ENCODE measurements around the gene C12orf43.

Gene C12orf43

DNA sequence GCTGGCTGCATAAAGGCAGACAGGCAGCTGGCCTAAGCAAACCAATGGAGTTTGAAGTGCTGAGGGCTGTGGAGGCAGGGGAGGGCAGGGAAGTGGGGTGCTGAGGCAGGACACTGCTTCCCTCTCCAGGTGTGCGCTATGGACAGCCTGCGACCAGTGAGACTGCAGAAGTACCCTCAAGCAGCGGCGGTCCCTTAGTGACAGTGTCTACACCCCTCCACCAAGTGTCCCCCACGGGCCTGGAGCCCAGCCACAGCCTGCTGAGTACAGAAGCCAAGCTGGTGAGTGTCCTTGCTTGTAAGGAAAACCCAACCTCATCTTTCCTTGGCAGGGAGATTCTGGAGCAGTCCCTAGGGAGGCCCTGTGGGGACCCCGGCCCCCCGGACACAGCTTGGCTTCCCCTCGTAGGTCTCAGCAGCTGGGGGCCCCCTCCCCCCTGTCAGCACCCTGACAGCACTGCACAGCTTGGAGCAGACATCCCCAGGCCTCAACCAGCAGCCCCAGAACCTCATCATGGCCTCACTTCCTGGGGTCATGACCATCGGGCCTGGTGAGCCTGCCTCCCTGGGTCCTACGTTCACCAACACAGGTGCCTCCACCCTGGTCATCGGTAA is 20.0 kb downstream of the C12orf43 start:
- no peak for ATAC-seq
- TF ChIP-seq, protein P1, sequence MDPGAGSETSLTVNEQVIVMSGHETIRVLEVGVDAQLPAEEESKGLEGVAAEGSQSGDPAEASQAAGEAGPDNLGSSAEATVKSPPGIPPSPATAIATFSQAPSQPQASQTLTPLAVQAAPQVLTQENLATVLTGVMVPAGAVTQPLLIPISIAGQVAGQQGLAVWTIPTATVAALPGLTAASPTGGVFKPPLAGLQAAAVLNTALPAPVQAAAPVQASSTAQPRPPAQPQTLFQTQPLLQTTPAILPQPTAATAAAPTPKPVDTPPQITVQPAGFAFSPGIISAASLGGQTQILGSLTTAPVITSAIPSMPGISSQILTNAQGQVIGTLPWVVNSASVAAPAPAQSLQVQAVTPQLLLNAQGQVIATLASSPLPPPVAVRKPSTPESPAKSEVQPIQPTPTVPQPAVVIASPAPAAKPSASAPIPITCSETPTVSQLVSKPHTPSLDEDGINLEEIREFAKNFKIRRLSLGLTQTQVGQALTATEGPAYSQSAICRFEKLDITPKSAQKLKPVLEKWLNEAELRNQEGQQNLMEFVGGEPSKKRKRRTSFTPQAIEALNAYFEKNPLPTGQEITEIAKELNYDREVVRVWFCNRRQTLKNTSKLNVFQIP (CRISPR knock-in tag; IDR thresholded peaks at IDR 0.05; ENCODE audit: borderline replicate concordance, low read depth): no peak
- no peak for TF ChIP-seq CSRNP3 (CRISPR knock-in tag; IDR thresholded peaks at IDR 0.05)
- no peak for TF ChIP-seq TCF4 (CRISPR knock-in tag; IDR thresholded peaks at IDR 0.05; ENCODE audit: borderline replicate concordance)
- TF ChIP-seq ISL1 (CRISPR knock-in tag; IDR thresholded peaks at IDR 0.05): no peak
- no peak for TF ChIP-seq ZC3H10 (CRISPR knock-in tag; IDR thresholded peaks at IDR 0.05)
- TF ChIP-seq SNAI2 (CRISPR knock-in tag; IDR thresholded peaks at IDR 0.05): no peak
- no peak for TF ChIP-seq ZFP30 (CRISPR knock-in tag; IDR thresholded peaks at IDR 0.05)
- TF ChIP-seq ZNF8 (CRISPR knock-in tag; IDR thresholded peaks at IDR 0.05): no peak
- no peak for TF ChIP-seq GLIS3 (CRISPR knock-in tag; IDR thresholded peaks at IDR 0.05)
- no peak for TF ChIP-seq ZNF565 (CRISPR knock-in tag; conservative IDR thresholded peaks at IDR 0.05; ENCODE audit: low read depth)
- TF ChIP-seq ESRRG (CRISPR knock-in tag; IDR thresholded peaks at IDR 0.05): no peak
- TF ChIP-seq PPARA (CRISPR knock-in tag; IDR thresholded peaks at IDR 0.05; ENCODE audit: borderline replicate concordance): no peak

DNA sequence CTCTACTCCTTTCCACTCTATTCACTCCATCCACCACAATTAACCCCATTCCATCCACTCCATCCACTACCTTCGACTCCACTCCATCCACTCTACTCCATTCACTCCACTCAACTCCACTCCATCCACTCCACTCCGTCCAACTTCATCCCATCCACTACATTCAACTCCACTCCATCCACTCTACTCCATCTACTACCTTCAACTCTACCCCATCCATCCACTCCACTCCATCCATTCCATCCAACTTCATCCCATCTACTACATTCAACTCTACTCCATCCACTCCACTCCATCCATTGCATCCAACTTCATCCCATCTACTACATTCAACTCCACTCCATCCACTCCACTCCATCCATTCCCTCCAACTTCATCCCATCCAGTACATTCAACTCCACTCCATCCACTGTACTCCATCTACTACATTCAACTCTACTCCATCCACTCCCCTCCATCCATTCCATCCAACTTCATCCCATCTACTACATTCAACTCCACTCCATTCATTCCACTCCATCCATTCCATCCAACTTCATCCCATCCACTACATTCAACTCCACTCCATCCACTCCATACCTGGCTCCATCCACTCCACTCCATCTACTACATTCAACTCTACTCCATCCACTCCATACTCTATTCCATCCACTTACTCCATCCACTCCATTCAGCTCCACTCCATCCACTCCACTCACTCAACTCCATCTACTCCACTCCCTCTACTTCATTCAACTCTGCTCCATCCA is 21.5 kb downstream of the C12orf43 start:
- TF ChIP-seq ZFP30 (CRISPR knock-in tag; IDR thresholded peaks at IDR 0.05) (no peak), OSR1 (CRISPR knock-in tag; IDR thresholded peaks at IDR 0.05) (no peak), ZNF8 (CRISPR knock-in tag; IDR thresholded peaks at IDR 0.05) (no peak), ZFP3 (CRISPR knock-in tag; IDR thresholded peaks at IDR 0.05) (no peak), ZC3H10 (CRISPR knock-in tag; IDR thresholded peaks at IDR 0.05) (no peak), PPARA (CRISPR knock-in tag; IDR thresholded peaks at IDR 0.05; ENCODE audit: borderline replicate concordance) (no peak), RARB (CRISPR knock-in tag; IDR thresholded peaks at IDR 0.05) (no peak), TOX (CRISPR knock-in tag; IDR thresholded peaks at IDR 0.05; ENCODE audit: borderline replicate concordance) (no peak), ZNF565 (CRISPR knock-in tag; conservative IDR thresholded peaks at IDR 0.05; ENCODE audit: low read depth) (no peak), CSRNP3 (CRISPR knock-in tag; IDR thresholded peaks at IDR 0.05) (no peak), TCF4 (CRISPR knock-in tag; IDR thresholded peaks at IDR 0.05; ENCODE audit: borderline replicate concordance) (no peak), ARNTL (CRISPR knock-in tag; IDR thresholded peaks at IDR 0.05; ENCODE audit: borderline replicate concordance, low read depth) (no peak), TSHZ2 (CRISPR knock-in tag; IDR thresholded peaks at IDR 0.05) (no peak), CREB5 (CRISPR knock-in tag; IDR thresholded peaks at IDR 0.05; ENCODE audit: low read depth) (no peak), ESRRG (CRISPR knock-in tag; IDR thresholded peaks at IDR 0.05) (no peak), SNAI2 (CRISPR knock-in tag; IDR thresholded peaks at IDR 0.05) (no peak), CSDC2 (CRISPR knock-in tag; IDR thresholded peaks at IDR 0.05) (no peak)
- TF ChIP-seq, protein P2, sequence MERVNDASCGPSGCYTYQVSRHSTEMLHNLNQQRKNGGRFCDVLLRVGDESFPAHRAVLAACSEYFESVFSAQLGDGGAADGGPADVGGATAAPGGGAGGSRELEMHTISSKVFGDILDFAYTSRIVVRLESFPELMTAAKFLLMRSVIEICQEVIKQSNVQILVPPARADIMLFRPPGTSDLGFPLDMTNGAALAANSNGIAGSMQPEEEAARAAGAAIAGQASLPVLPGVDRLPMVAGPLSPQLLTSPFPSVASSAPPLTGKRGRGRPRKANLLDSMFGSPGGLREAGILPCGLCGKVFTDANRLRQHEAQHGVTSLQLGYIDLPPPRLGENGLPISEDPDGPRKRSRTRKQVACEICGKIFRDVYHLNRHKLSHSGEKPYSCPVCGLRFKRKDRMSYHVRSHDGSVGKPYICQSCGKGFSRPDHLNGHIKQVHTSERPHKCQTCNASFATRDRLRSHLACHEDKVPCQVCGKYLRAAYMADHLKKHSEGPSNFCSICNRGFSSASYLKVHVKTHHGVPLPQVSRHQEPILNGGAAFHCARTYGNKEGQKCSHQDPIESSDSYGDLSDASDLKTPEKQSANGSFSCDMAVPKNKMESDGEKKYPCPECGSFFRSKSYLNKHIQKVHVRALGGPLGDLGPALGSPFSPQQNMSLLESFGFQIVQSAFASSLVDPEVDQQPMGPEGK (CRISPR knock-in tag; IDR thresholded peaks at IDR 0.05; ENCODE audit: borderline replicate concordance): no peak
- TF ChIP-seq, protein P1 (CRISPR knock-in tag; IDR thresholded peaks at IDR 0.05; ENCODE audit: borderline replicate concordance, low read depth): no peak
- no peak for ATAC-seq

Measured in SK-N-SH treated with all-trans-retinoic acid at 6 μM for 48 hours (cell line).